ENCODE measurements around the gene MAML2.

GRCh38 chr11:96027021-96027420, 316.0 kb downstream of the MAML2 start:
- TF ChIP-seq, protein P1, sequence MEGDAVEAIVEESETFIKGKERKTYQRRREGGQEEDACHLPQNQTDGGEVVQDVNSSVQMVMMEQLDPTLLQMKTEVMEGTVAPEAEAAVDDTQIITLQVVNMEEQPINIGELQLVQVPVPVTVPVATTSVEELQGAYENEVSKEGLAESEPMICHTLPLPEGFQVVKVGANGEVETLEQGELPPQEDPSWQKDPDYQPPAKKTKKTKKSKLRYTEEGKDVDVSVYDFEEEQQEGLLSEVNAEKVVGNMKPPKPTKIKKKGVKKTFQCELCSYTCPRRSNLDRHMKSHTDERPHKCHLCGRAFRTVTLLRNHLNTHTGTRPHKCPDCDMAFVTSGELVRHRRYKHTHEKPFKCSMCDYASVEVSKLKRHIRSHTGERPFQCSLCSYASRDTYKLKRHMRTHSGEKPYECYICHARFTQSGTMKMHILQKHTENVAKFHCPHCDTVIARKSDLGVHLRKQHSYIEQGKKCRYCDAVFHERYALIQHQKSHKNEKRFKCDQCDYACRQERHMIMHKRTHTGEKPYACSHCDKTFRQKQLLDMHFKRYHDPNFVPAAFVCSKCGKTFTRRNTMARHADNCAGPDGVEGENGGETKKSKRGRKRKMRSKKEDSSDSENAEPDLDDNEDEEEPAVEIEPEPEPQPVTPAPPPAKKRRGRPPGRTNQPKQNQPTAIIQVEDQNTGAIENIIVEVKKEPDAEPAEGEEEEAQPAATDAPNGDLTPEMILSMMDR (IDR thresholded peaks at IDR 0.05; ENCODE audit: insufficient read depth, low read length), result no peak
- TF ChIP-seq POLR2AphosphoS5 (IDR thresholded peaks at IDR 0.05; ENCODE audit: low read depth), result no peak

Measured in HL-60 (cell line).